Heart right ventricle (tissue), 16 donors: ENCODE results near the gene TAL1. TPM values are rescaled to one million over a fixed set of nuclear protein-coding genes. Genes with fewer than 3 reads are reported as not detected.

Experiments
- ATAC-seq, 8 donors: fragments of 200-7000 bp; cut with Tn5 transposase; one replicate each; pipeline ENCODE4 v1.9.1; 2020; ENCODE audit warnings: mild to moderate bottlenecking in 8 of 8, moderate library complexity in 8 of 8, moderate number of reproducible peaks in 1 of 8
- DNase-seq, 2 donors: peaks; one replicate each; pipeline ENCODE4 v3.0.0-alpha.2; 2020
- H3K27ac ChIP-seq, 10 donors: fragments of 200-600 bp; sonication (generic) in 2 of 10; one replicate each; pipeline versions ENCODE4 v1.5.0 to v1.8.0; 2020 to 2022; ENCODE audit warnings: mild to moderate bottlenecking in 3 of 10
- H3K27me3 ChIP-seq, 7 donors: fragments of 200-600 bp; one replicate each; pipeline ENCODE4 v1.8.0; 2021 to 2022; ENCODE audit warnings: mild to moderate bottlenecking in 2 of 7
- H3K36me3 ChIP-seq, 9 donors: fragments of 200-600 bp; sonication (generic) in 1 of 9; one replicate each; pipeline versions ENCODE4 v1.5.0 to v1.8.0; 2020 to 2022; ENCODE audit warnings: mild to moderate bottlenecking in 2 of 9
- H3K4me1 ChIP-seq, 9 donors: fragments of 200-600 bp; sonication (generic) in 1 of 9; one replicate each; pipeline versions ENCODE4 v1.5.0 to v1.8.0; 2020 to 2022; ENCODE audit warnings: mild to moderate bottlenecking in 4 of 9
- H3K4me3 ChIP-seq, 10 donors: fragments of 200-600 bp; sonication (generic) in 2 of 10; one replicate each; pipeline versions ENCODE4 v1.5.0 to v1.8.0; 2020 to 2022; ENCODE audit warnings: mild to moderate bottlenecking in 7 of 10, moderate library complexity in 2 of 10
- H3K9me3 ChIP-seq, 11 donors: fragments of 200-600 bp in 10 of 11; sonication (generic) in 2 of 11; one replicate each; pipeline versions ENCODE4 v1.5.0 to v1.8.0; 2013 to 2022; ENCODE audit warnings: mild to moderate bottlenecking in 2 of 11, control low read depth in 1 of 11, moderate library complexity in 1 of 11
- WGBS, 2 donors: extraction: QIAGEN DNeasy Blood & Tissue Kit; methylation state at CpG; one replicate each; pipeline ENCODE4 v1.1.7; 2013; ENCODE audit warnings: inconsistent platforms in 1 of 2; 5-methylcytosine and 5-hydroxymethylcytosine counted together
- intact Hi-C, 10 donors: fragments of 100-400 bp; cut with DNase I; formaldehyde crosslinking; loops; one replicate each; pipeline versions ENCODE4 v1.11.1 to v1.14.2; 2022
- polyA plus RNA-seq, 2 donors: library from polyadenylated mRNA; stranded (reverse); fragments of 200-250 nt; gene quantifications; one replicate each; pipeline ENCODE4 v1.2.3, GENCODE V29; 2013
- total RNA-seq, 10 donors: library from RNA; stranded (reverse); fragmentation: NEBNext Ultra II Directional in 3 of 10; extraction: Animal tissue kit (Norgen Biotek cat#: 25700) in 3 of 10; gene quantifications; one replicate each; pipeline versions ENCODE4 v1.2.1 to v1.2.4, GENCODE V29; 2021 to 2023
- TF ChIP-seq, protein P1 (sequence below), 9 donors: fragments of 200-600 bp; sonication (generic) in 2 of 9; IDR thresholded peaks; one replicate each; pipeline versions ENCODE4 v1.5.0 to v1.8.0; 2021 to 2022; ENCODE audit warnings: antibody characterized with exemption in 9 of 9, mild to moderate bottlenecking in 5 of 9, moderate library complexity in 1 of 9
- donor health status: Arrhythmogenic right ventricular cardiomyopathy.
- donor health status: ischemic (EF 13 %, LVEDD 7.1; RV severe dilation, severe dysfunction).
- donor health status: healthy with polysubstance abuse.
- donor health status: DM: no; HTN: yes; CAD: no.
- donor health status: DM: no; HTN: no; CAD: no.
- donor health status: ischemic (EF 25% LVEDD 6.9; RV normal size, moderate dysfunction).
- donor health status: ischemic (EF 25% LVEDD 5.7; RV mildly dilated, moderate dysfunction).
- donor health status: healthy.
- donor health status: DM: yes; HTN: yes; CAD: no.
- donor health status: Ischemic cardiomyopathy.
- donor health status: ischemic (EF 35%, LVEDD 5.7; RV mildly dilated, moderate dysfunction).
- donor health status: nonischemic (EF 11% LVEDD 7.7; RV severe dilation, severe dysfunction).
- donor health status: DM: yes; HTN: yes; CAD: no.
- donor health status: PGD.
- donor health status: ischemic (EF 29% LVEDD 5.4; RV normal size, mild dysfunction).
- donor health status: nonischemic (EF 23%, LVEDD 6.1; RV moderate dilation, normal function).

The TAL1 gene
- total and polyA plus RNA-seq, 12 donors: 1.8 to 7.4 (median 4.0) TPM

DNA sequence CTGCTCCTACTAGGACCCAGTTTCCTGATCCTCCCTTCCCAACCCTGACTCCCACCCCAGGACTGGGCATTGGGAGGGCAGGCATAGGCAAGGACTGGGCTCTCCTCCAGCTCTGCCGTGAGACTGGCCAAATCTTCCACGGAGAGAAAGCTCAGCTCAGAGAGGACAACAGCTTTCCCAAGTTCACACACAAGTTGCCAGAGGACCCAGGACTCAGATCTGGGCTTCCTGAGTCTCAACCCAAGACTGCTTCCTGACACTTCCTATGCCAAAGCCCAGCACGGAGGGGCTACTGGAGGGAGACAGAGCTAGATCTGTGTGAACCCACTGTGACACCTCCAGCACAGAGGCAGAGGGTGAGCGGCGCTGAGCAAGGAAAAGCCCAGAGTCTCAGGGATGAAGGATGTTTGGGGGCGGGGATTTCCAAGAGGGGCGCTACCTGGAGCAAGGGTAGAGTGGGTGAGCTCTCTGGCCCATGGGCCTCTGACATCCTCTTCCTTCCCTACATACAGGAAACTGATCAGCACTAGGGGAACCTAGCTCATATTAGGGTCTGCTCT lies 49.3 kb downstream of the TAL1 start:
- no peak for DNase-seq
- no peak overlapping the region for H3K27ac ChIP-seq
- no peak for ATAC-seq
- peaks cover 0 to 34% (median 13%) of the 10 kb centered on the region in 7 donors for H3K27me3 ChIP-seq
- peaks cover 3 to 18% (median 13%) of the 10 kb centered on the region in 9 donors for H3K4me1 ChIP-seq
- no peaks in the 10 kb centered on the region for H3K9me3 ChIP-seq
- TF ChIP-seq, protein P1, sequence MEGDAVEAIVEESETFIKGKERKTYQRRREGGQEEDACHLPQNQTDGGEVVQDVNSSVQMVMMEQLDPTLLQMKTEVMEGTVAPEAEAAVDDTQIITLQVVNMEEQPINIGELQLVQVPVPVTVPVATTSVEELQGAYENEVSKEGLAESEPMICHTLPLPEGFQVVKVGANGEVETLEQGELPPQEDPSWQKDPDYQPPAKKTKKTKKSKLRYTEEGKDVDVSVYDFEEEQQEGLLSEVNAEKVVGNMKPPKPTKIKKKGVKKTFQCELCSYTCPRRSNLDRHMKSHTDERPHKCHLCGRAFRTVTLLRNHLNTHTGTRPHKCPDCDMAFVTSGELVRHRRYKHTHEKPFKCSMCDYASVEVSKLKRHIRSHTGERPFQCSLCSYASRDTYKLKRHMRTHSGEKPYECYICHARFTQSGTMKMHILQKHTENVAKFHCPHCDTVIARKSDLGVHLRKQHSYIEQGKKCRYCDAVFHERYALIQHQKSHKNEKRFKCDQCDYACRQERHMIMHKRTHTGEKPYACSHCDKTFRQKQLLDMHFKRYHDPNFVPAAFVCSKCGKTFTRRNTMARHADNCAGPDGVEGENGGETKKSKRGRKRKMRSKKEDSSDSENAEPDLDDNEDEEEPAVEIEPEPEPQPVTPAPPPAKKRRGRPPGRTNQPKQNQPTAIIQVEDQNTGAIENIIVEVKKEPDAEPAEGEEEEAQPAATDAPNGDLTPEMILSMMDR (IDR thresholded peaks at IDR 0.05): no peak
- intact Hi-C loops: loop anchor here in 6 of 10 donors (5.0 to 10.0 kb wide), 6 partner anchors 232 to 542 kb away; partner anchors contain the start of gene FOXE3 (in 1 of the 6)
- H3K4me3 ChIP-seq: no peak overlapping the region
- no peaks in the 10 kb centered on the region for H3K36me3 ChIP-seq
- WGBS, 2 donors: 52 to 57% methylated on average over 7 of the region's 7 CpGs

DNA sequence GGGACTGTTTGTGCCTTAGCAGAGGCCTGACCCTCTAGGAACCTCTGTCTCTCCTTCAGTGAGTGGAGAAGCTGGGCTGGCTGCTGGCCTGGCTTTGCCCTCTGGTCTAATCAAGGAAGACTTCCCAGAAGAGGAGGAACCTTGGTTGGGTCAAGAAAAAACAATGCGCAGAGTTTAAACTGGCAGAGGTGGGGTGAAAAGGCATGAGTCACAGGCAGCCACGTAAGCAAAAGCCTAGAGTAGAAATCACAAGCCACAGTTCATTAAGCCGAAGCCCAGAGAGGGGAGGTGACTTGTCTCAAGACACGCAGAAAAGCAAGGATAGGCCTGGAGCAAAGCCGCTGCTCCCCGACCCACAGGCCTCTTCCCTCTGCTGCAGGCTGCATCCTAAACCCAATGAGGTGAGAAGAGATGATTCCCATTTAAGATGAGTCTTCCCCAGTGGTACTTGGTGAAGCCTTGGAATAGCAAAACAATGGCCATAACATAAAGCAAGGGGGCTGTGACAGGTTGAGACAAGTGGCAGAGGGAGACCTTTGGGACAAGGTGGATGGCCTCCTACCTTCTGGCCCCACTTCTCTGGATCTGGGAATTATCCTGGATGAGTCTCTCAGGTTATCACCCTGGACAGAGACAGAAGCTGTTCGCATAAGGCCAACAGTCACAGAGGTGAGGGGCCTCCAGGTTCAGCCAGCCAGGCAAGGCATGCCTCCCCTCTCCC lies 49.9 kb downstream of the TAL1 start:
- intact Hi-C loops: loop anchor here in 6 of 10 donors (5.0 to 10.0 kb wide), 6 partner anchors 233 to 543 kb away; partner anchors contain the start of gene FOXE3 (in 1 of the 6)
- TF ChIP-seq, protein P1 (IDR thresholded peaks at IDR 0.05): no peak
- no peak for ATAC-seq

DNA sequence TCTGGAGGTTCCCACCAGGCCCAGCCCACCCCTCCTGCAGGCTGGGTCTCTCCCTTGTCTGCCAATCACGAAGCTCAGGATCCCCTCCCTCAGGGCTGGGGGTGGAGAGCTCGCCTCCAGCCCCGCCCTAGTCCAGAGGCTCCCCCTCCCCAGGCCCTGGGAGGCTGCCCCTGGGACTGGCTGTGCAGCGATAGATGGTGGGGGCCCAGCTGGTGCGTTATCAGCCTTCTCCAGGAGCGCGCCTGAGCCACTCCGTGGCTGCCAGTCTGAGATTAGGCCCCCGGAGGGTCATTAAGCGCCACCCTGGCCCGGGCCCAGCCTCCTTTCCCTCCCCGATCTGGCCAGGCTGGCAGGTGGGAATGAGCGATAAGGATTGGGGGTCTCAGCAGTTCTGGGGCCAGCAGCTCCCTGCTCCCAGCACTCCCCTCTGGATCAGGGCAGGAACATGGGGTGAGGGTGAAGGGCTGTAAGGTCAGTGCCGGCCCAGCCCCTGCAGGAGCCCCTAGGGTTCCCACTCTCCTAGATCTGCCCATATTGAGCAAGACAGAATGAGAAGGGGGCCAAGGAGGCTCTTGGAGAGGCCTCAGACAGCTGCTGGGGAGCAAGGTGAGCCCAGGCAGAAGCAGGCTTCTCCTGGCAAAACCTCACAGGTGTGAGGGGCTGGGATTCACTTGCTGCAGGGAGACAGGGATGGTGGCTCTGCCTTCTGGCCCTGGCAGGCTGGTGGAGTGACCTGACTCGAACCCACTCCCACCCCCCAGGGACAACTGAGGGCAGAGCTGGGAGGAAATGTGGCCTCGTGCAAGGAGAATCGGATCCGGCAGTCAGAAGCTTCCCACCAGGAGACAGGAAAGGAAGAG lies 50.7 kb downstream of the TAL1 start:
- 37 to 44% methylated on average over 18 of the region's 18 CpGs for WGBS, 2 donors
- Histone ChIP-seq H3K9me3 (no peaks in the 10 kb centered on the region), H3K27ac (no peak overlapping the region), H3K4me1 (peaks cover 3 to 18% (median 13%) of the 10 kb centered on the region in 9 donors), H3K27me3 (peaks cover 0 to 34% (median 13%) of the 10 kb centered on the region in 7 donors), H3K4me3 (no peak overlapping the region), H3K36me3 (no peaks in the 10 kb centered on the region)
- DNase-seq (no peak), ATAC-seq (no peak)
- TF ChIP-seq, protein P1 (IDR thresholded peaks at IDR 0.05): no peak
- intact Hi-C loops: loop anchor here in 6 of 10 donors (5.0 to 10.0 kb wide), 6 partner anchors 233 to 543 kb away; partner anchors contain the start of gene FOXE3 (in 1 of the 6)

More for the DNA sequence above, 49.9 kb downstream of the TAL1 start:
- Histone ChIP-seq H3K9me3 (no peaks in the 10 kb centered on the region), H3K36me3 (no peaks in the 10 kb centered on the region), H3K27ac (no peak overlapping the region), H3K4me1 (peaks cover 3 to 18% (median 13%) of the 10 kb centered on the region in 9 donors), H3K4me3 (no peak overlapping the region), H3K27me3 (peaks cover 0 to 34% (median 13%) of the 10 kb centered on the region in 7 donors)
- DNase-seq: no peak
- WGBS, 2 donors: 75 to 84% methylated on average over 7 of the region's 7 CpGs

DNA sequence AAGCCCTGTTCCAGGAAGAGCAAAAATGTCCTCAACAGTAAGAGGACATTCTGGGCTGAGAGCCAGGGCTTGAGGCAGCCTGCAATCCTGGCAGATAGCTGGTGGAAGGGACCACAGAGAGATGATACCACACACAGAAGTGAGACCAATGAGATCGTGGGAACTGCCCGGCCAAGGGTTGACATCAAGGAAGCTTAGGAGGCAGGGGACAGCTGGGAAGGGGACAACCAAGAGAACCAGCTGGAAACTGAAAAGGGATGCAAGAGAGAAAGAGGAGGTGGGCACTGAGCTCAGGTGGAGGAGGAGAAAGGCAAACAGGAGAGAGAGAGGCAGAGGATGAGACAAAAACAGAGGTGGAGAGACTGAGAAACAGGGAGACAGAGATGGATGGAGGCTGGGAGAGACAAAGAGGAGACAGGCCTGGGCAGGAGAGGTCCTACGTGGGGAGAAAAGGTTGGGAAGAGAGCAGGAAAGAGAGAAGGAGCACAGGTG lies 51.4 kb downstream of the TAL1 start:
- Histone ChIP-seq H3K27ac (no peak overlapping the region), H3K27me3 (peaks cover 0 to 34% (median 13%) of the 10 kb centered on the region in 7 donors), H3K36me3 (no peaks in the 10 kb centered on the region), H3K4me3 (no peak overlapping the region), H3K4me1 (peaks cover 3 to 18% (median 13%) of the 10 kb centered on the region in 9 donors), H3K9me3 (no peaks in the 10 kb centered on the region)
- 52 to 53% methylated on average over 3 of the region's 3 CpGs for WGBS, 2 donors
- no peak for ATAC-seq
- TF ChIP-seq, protein P1 (IDR thresholded peaks at IDR 0.05): no peak
- DNase-seq: no peak
- intact Hi-C loops: loop anchor here in 6 of 10 donors (5.0 to 10.0 kb wide), 6 partner anchors 234 to 544 kb away; partner anchors contain the start of gene FOXE3 (in 1 of the 6)
